GM23338 (cell line): ENCODE data around the gene CEP85. TPM values are rescaled to one million over a fixed set of nuclear protein-coding genes. Genes with fewer than 3 reads are reported as not detected.

ENCODE experiments used
- ATAC-seq: fragments of 200-7000 bp; cut with Tn5 transposase; 3 replicates; pipeline ENCODE4 v1.9.1; 2020
- DNase-seq: peaks from one replicate; pipeline ENCODE4 v3.0.0-alpha.2; 2015; ENCODE audit warnings: low spot score
- H2AFZ ChIP-seq: fragments of 200-600 bp; sonication (generic); 2 replicates; pipeline ENCODE4 v1.8.0; 2016; ENCODE audit warnings: antibody characterized with exemption, mild to moderate bottlenecking, moderate library complexity
- H3F3A ChIP-seq: fragments of 200-600 bp; sonication (generic); replicated peaks from 2 replicates; pipeline ENCODE4 v1.8.0; 2017; ENCODE audit warnings: antibody characterized with exemption, mixed run types, low read depth
- H3K27ac ChIP-seq: fragments of 200-600 bp; sonication (generic); 2 replicates; pipeline ENCODE4 v1.6.1; 2016; ENCODE audit warnings: low read depth
- H3K27me3 ChIP-seq: fragments of 200-600 bp; sonication (generic); 2 replicates; pipeline ENCODE4 v1.8.0; 2016; ENCODE audit warnings: mild to moderate bottlenecking, mixed run types, moderate library complexity; ENCODE audit not compliant: insufficient read depth
- H3K36me3 ChIP-seq: fragments of 200-600 bp; sonication (generic); 2 replicates; pipeline ENCODE4 v1.8.0; 2016; ENCODE audit warnings: mild to moderate bottlenecking; ENCODE audit not compliant: insufficient read depth
- H3K4me1 ChIP-seq: fragments of 200-600 bp; sonication (generic); 2 replicates; pipeline ENCODE4 v1.8.0; 2016; ENCODE audit warnings: mild to moderate bottlenecking, moderate library complexity; ENCODE audit not compliant: insufficient read depth
- H3K4me2 ChIP-seq: fragments of 200-600 bp; sonication (generic); 2 replicates; pipeline ENCODE4 v1.7.1; 2017; ENCODE audit warnings: mixed run types
- H3K4me3 ChIP-seq: fragments of 200-600 bp; sonication (generic); 2 replicates; pipeline ENCODE4 v1.6.1; 2016; ENCODE audit warnings: mixed run types
- H3K79me2 ChIP-seq: fragments of 200-600 bp; sonication (generic); replicated peaks from 2 replicates; pipeline ENCODE4 v1.8.0; 2017; ENCODE audit warnings: mild to moderate bottlenecking; ENCODE audit not compliant: insufficient read depth
- H3K9me2 ChIP-seq: fragments of 200-600 bp; sonication (generic); 2 replicates; pipeline ENCODE4 v1.8.0; 2017; ENCODE audit not compliant: insufficient read depth
- H4K20me1 ChIP-seq: fragments of 200-600 bp; sonication (generic); replicated peaks from 2 replicates; pipeline ENCODE4 v1.8.0; 2017; ENCODE audit warnings: mild to moderate bottlenecking; ENCODE audit not compliant: insufficient read depth
- H3K27ac Mint-ChIP-seq: 2 replicates; pipeline ENCODE4 v1.8.0; 2020; ENCODE audit warnings: inconsistent platforms, mild to moderate bottlenecking, moderate library complexity, mixed read lengths
- H3K27me3 Mint-ChIP-seq: 3 replicates; pipeline ENCODE4 v1.8.0; 2022; ENCODE audit warnings: low read depth, mild to moderate bottlenecking, moderate library complexity, mixed read lengths, inconsistent platforms; ENCODE audit not compliant: insufficient read depth, poor library complexity
- H3K36me3 Mint-ChIP-seq: 3 replicates; pipeline ENCODE4 v1.8.0; 2021; ENCODE audit warnings: low read depth, mild to moderate bottlenecking, inconsistent platforms, moderate library complexity, mixed read lengths
- H3K4me1 Mint-ChIP-seq: 3 replicates; pipeline ENCODE4 v1.8.0; 2020; ENCODE audit warnings: mild to moderate bottlenecking, inconsistent platforms, mixed read lengths
- H3K4me3 Mint-ChIP-seq: 3 replicates; pipeline ENCODE4 v1.8.0; 2021; ENCODE audit warnings: moderate library complexity, mild to moderate bottlenecking, inconsistent platforms, mixed read lengths
- H3K9me3 Mint-ChIP-seq: 3 replicates; pipeline ENCODE4 v1.8.0; 2020; ENCODE audit warnings: moderate library complexity, mild to moderate bottlenecking, inconsistent platforms, mixed read lengths
- EZH2phosphoT487 ChIP-seq: fragments of 200-600 bp; sonication (generic); IDR thresholded peaks from one replicate; pipeline ENCODE4 v1.8.1; 2018; ENCODE audit warnings: antibody characterized with exemption; ENCODE audit not compliant: unreplicated experiment
- JUNB ChIP-seq: IDR thresholded peaks from one replicate; pipeline ENCODE4 v1.6.1; 2016; ENCODE audit warnings: antibody characterized with exemption; ENCODE audit not compliant: unreplicated experiment
- ZNF462 ChIP-seq: fragments of 250-450 bp; sonication (Bioruptor Pico); IDR thresholded peaks from 2 replicates; pipeline ENCODE4 v1.5.0; 2020; ENCODE audit warnings: mild to moderate bottlenecking, moderate library complexity
- polyA plus RNA-seq: library from polyadenylated mRNA; unstranded; fragments of >200 nt; fragmentation: Nextera tagmentation; extraction: Ambion mirVana; gene quantifications from 2 replicates; pipeline ENCODE4 v1.2.1, GENCODE V29; 2016
- total RNA-seq: library from RNA; depleted of rRNA; stranded (reverse); fragments of >200 nt; shearing (Covaris generic); gene quantifications from 2 replicates; pipeline ENCODE4 v1.2.3, GENCODE V29; 2014
- TF ChIP-seq, protein P1 (sequence below), 2 experiments: fragments of 200-600 bp in 1 of 2; sonication (generic) in 1 of 2; conservative IDR thresholded peaks; 2 replicates each; pipeline versions ENCODE4 v1.5.1 to v1.6.1; 2016 to 2017; ENCODE audit warnings: antibody characterized with exemption in 2 of 2, low read depth in 2 of 2, mild to moderate bottlenecking in 2 of 2, moderate library complexity in 1 of 2

The CEP85 gene
- total and polyA plus RNA-seq, 2 experiments from 2014 or later, result 12.8 to 36.8 TPM

GRCh38 chr1:26278303-26278702 is 44.3 kb downstream of the CEP85 start (continued):
- no peak for TF ChIP-seq ZNF462
- TF ChIP-seq JUNB, result no peak
- no peak for TF ChIP-seq EZH2phosphoT487

- DNase-seq (no peak), ATAC-seq (peak; percentile 3; the same call in 2 of the 3 replicates)
- H3K4me1 Mint-ChIP-seq, result peaks cover 48% of the 10 kb centered on the region
- Histone ChIP-seq H3K79me2 (no peaks in the 10 kb centered on the region), H3K27ac (peak overlapping the region; percentile 78; the same call in 1 of the 2 replicates), H3K36me3 (peaks cover 21% of the 10 kb centered on the region), H4K20me1 (no peaks in the 10 kb centered on the region; the same call in 1 of the 2 replicates), H3F3A (peaks cover 27% of the 10 kb centered on the region), H3K27me3 (no peaks in the 10 kb centered on the region), H3K4me1 (peaks cover 15% of the 10 kb centered on the region), H2AFZ (no peak overlapping the region), H3K9me2 (no peaks in the 10 kb centered on the region), H3K4me3 (peak overlapping the region; percentile 85), H3K4me2 (peak overlapping the region; percentile 92)
- peak overlapping the region; percentile 88 for H3K4me3 Mint-ChIP-seq
- H3K36me3 Mint-ChIP-seq, result peaks cover 52% of the 10 kb centered on the region
- H3K9me3 Mint-ChIP-seq, result no peaks in the 10 kb centered on the region; the same call in 2 of the 3 replicates
- H3K27me3 Mint-ChIP-seq, result peaks cover 20% of the 10 kb centered on the region
- H3K27ac Mint-ChIP-seq, result peak overlapping the region; percentile 96; the same call in 1 of the 2 replicates
- TF ChIP-seq, protein P1, sequence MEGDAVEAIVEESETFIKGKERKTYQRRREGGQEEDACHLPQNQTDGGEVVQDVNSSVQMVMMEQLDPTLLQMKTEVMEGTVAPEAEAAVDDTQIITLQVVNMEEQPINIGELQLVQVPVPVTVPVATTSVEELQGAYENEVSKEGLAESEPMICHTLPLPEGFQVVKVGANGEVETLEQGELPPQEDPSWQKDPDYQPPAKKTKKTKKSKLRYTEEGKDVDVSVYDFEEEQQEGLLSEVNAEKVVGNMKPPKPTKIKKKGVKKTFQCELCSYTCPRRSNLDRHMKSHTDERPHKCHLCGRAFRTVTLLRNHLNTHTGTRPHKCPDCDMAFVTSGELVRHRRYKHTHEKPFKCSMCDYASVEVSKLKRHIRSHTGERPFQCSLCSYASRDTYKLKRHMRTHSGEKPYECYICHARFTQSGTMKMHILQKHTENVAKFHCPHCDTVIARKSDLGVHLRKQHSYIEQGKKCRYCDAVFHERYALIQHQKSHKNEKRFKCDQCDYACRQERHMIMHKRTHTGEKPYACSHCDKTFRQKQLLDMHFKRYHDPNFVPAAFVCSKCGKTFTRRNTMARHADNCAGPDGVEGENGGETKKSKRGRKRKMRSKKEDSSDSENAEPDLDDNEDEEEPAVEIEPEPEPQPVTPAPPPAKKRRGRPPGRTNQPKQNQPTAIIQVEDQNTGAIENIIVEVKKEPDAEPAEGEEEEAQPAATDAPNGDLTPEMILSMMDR (conservative IDR thresholded peaks at IDR 0.05; ENCODE audit: low read depth in 2 of 2), result no peak
- TF ChIP-seq ZNF462, result no peak
These were observed 44.9 kb downstream of the CEP85 start for GRCh38 chr1:26278724-26279455.
